Trophoblast cell (in vitro differentiated cells and primary cell): Measurements from ENCODE around the gene CYTIP.
"Not testable (repeated sequence)": the region's sequence is repeated elsewhere in the genome, so short reads cannot be mapped to it uniquely, and the experiment has no call there.

Experiments used
- DNase-seq, 2 donors: peaks; one replicate each; pipeline ENCODE4 v3.0.0-alpha.2; 2016
- H2AFZ ChIP-seq: 2 replicates; pipeline ENCODE4 v1.6.1; 2013; ENCODE audit warnings: low read length, moderate library complexity, mild to moderate bottlenecking; ENCODE audit not compliant: insufficient read depth, poor library complexity
- H2AK5ac ChIP-seq: 2 replicates; pipeline ENCODE4 v1.6.1; 2013; ENCODE audit warnings: mild to moderate bottlenecking, low read length
- H2BK120ac ChIP-seq: 2 replicates; pipeline ENCODE4 v1.6.1; 2013; ENCODE audit warnings: low read length, mild to moderate bottlenecking, moderate library complexity; ENCODE audit not compliant: insufficient read depth, poor library complexity
- H2BK12ac ChIP-seq: 2 replicates; pipeline ENCODE4 v1.6.1; 2013; ENCODE audit warnings: mild to moderate bottlenecking, low read length, moderate library complexity
- H2BK5ac ChIP-seq: 2 replicates; pipeline ENCODE4 v1.6.1; 2013; ENCODE audit warnings: low read length, low read depth, moderate library complexity, mild to moderate bottlenecking; ENCODE audit not compliant: poor library complexity
- H3K14ac ChIP-seq: 2 replicates; pipeline ENCODE4 v1.6.1; 2013; ENCODE audit warnings: mild to moderate bottlenecking, low read length
- H3K18ac ChIP-seq: 2 replicates; pipeline ENCODE4 v1.6.1; 2013; ENCODE audit warnings: mild to moderate bottlenecking, low read length
- H3K23ac ChIP-seq: 2 replicates; pipeline ENCODE4 v1.6.1; 2013; ENCODE audit warnings: low read length
- H3K27ac ChIP-seq: 2 replicates; pipeline ENCODE4 v1.5.1; 2013; ENCODE audit warnings: low read depth, mild to moderate bottlenecking, inconsistent platforms, low read length, moderate library complexity
- H3K27me3 ChIP-seq: 2 replicates; pipeline ENCODE4 v1.6.1; 2013; ENCODE audit warnings: inconsistent platforms, mild to moderate bottlenecking, low read length, moderate library complexity; ENCODE audit not compliant: insufficient read depth
- H3K36me3 ChIP-seq, 2 experiments: 1 replicate in 1 of 2; 2 replicates in 1 of 2; pipeline ENCODE4 v1.6.1; 2013; ENCODE audit warnings: low read length in 2 of 2, mild to moderate bottlenecking in 2 of 2, moderate library complexity in 1 of 2; ENCODE audit not compliant: insufficient read depth in 2 of 2, control insufficient read depth in 1 of 2
- H3K4ac ChIP-seq: 2 replicates; pipeline ENCODE4 v1.6.1; 2013; ENCODE audit warnings: low read depth, mild to moderate bottlenecking, low read length, moderate library complexity
- H3K4me1 ChIP-seq, 2 experiments: 1 replicate in 1 of 2; 2 replicates in 1 of 2; pipeline ENCODE4 v1.6.1; 2013; ENCODE audit warnings: low read length in 2 of 2, mild to moderate bottlenecking in 2 of 2, moderate library complexity in 1 of 2; ENCODE audit not compliant: insufficient read depth in 2 of 2, control insufficient read depth in 1 of 2
- H3K4me2 ChIP-seq: 2 replicates; pipeline ENCODE4 v1.6.1; 2013; ENCODE audit warnings: inconsistent platforms, mild to moderate bottlenecking, low read length, moderate library complexity
- H3K4me3 ChIP-seq: 2 replicates; pipeline ENCODE4 v1.5.1; 2013; ENCODE audit warnings: mild to moderate bottlenecking, low read depth, low read length, inconsistent platforms
- H3K79me1 ChIP-seq: one replicate; pipeline ENCODE4 v1.6.1; 2013; ENCODE audit warnings: low read length
- H3K79me2 ChIP-seq: 2 replicates; pipeline ENCODE4 v1.6.1; 2013; ENCODE audit warnings: low read length, mild to moderate bottlenecking; ENCODE audit not compliant: control insufficient read depth, insufficient read depth, poor library complexity
- H3K9ac ChIP-seq: 2 replicates; pipeline ENCODE4 v1.6.1; 2013; ENCODE audit warnings: mild to moderate bottlenecking, low read length
- H3K9me3 ChIP-seq: 2 replicates; pipeline ENCODE4 v1.6.1; 2013; ENCODE audit warnings: low read depth, mild to moderate bottlenecking, control low read depth, inconsistent platforms, low read length; ENCODE audit not compliant: insufficient read depth
- H4K12ac ChIP-seq: 2 replicates; pipeline ENCODE4 v1.6.1; 2013; ENCODE audit warnings: low read depth, mild to moderate bottlenecking, low read length, moderate library complexity
- H4K8ac ChIP-seq: 2 replicates; pipeline ENCODE4 v1.6.1; 2013; ENCODE audit warnings: low read depth, mild to moderate bottlenecking, low read length, moderate library complexity
- H4K91ac ChIP-seq: one replicate; pipeline ENCODE4 v1.6.1; 2013; ENCODE audit warnings: low read depth, mild to moderate bottlenecking, low read length, moderate library complexity
- WGBS: extraction: QIAGEN DNeasy Blood & Tissue Kit; methylation state at CpG from one replicate; pipeline ENCODE4 v1.1.7; 2013; ENCODE audit warnings: missing lambda C conversion rate; ENCODE audit not compliant: insufficient read length, insufficient coverage; ENCODE audit errors: extremely low coverage; 5-methylcytosine and 5-hydroxymethylcytosine counted together

The CYTIP gene

DNA sequence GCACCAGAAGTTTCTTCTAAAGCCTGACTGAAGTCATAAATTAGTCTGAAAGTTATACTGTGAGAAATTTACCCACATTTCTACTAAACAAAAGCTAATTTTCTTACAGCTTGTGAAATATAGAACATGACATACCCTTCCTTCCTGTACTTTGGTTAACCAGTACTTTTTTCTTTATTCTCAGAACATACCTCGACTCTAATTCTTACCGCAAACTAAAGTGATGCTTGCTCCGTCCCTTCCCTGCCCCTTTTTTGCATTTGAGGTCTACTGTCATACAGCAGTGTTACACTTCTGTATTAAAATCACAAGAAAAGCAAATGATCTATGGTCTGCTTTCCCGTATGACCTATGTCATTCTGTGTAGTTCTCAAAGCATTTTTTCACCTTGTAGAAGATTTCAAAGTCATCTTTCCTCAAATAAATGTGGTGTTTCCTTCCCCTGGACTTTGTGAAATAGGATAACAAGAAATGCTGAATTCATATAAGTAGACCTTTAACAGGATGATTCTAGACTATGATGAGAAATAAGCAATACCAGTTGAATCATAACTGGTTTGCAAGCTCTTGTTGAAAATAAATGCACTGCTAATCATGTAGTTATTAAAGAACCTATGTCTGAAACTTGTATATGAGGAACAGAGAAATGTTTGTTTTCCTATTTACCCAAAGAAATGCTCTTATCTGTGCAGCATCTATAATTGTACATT is 30.4 kb downstream of the CYTIP start:
- no CpG with 5 or more reads among the region's 4 CpGs for WGBS
- no peak overlapping the region for H4K91ac ChIP-seq
- DNase-seq, result no peak

GRCh38 chr2:157411624-157412336 is 32.1 kb downstream of the CYTIP start:
- Histone ChIP-seq H2BK5ac (no peak overlapping the region), H3K4me3 (no peak overlapping the region), H4K8ac (no peak overlapping the region), H4K91ac (no peak overlapping the region), H3K9ac (no peak overlapping the region), H2BK120ac (no peak overlapping the region), H3K4me2 (no peak overlapping the region), H3K4me1 (no peaks in the 10 kb centered on the region), H4K12ac (no peak overlapping the region), H3K23ac (no peak overlapping the region), H3K27me3 (no peaks in the 10 kb centered on the region), H3K18ac (no peak overlapping the region), H3K79me2 (no peaks in the 10 kb centered on the region), H2BK12ac (no peak overlapping the region), H3K14ac (no peak overlapping the region), H3K9me3 (no peaks in the 10 kb centered on the region), H3K27ac (no peak overlapping the region), H3K4ac (no peak overlapping the region), H3K79me1 (no peaks in the 10 kb centered on the region), H2AFZ (no peak overlapping the region), H2AK5ac (no peak overlapping the region), H3K36me3 (no peaks in the 10 kb centered on the region)
- no peak for DNase-seq
- WGBS, result no CpG with 5 or more reads among the region's 3 CpGs

More for the DNA sequence above, 30.4 kb downstream of the CYTIP start:
- Histone ChIP-seq H3K27ac (no peak overlapping the region), H3K4ac (no peak overlapping the region), H3K4me1 (no peaks in the 10 kb centered on the region), H2AK5ac (no peak overlapping the region), H4K12ac (no peak overlapping the region), H3K36me3 (no peaks in the 10 kb centered on the region), H2AFZ (no peak overlapping the region), H3K18ac (no peak overlapping the region), H3K9me3 (no peaks in the 10 kb centered on the region), H2BK5ac (no peak overlapping the region), H3K14ac (no peak overlapping the region), H3K9ac (no peak overlapping the region), H4K8ac (no peak overlapping the region), H3K23ac (no peak overlapping the region), H3K4me2 (no peak overlapping the region), H2BK12ac (no peak overlapping the region), H3K4me3 (no peak overlapping the region), H3K27me3 (no peaks in the 10 kb centered on the region), H2BK120ac (no peak overlapping the region), H3K79me1 (no peaks in the 10 kb centered on the region), H3K79me2 (no peaks in the 10 kb centered on the region)

- not testable (repeated sequence) for H3K4ac ChIP-seq, H2AFZ ChIP-seq, H4K91ac ChIP-seq, H3K14ac ChIP-seq, H3K36me3 ChIP-seq, H2BK12ac ChIP-seq, H3K4me2 ChIP-seq, H3K79me2 ChIP-seq, H3K9ac ChIP-seq, H3K79me1 ChIP-seq, H3K4me3 ChIP-seq, H2AK5ac ChIP-seq, H3K9me3 ChIP-seq, H4K12ac ChIP-seq, H4K8ac ChIP-seq, H2BK120ac ChIP-seq, H3K23ac ChIP-seq, DNase-seq, H2BK5ac ChIP-seq, H3K27ac ChIP-seq, H3K4me1 ChIP-seq, H3K18ac ChIP-seq, H3K27me3 ChIP-seq
Measured at GRCh38 chr2:157405398-157405797, 38.5 kb downstream of the CYTIP start.

- Histone ChIP-seq H3K9ac (no peak overlapping the region), H3K79me2 (no peaks in the 10 kb centered on the region), H3K18ac (no peak overlapping the region), H3K4me1 (no peaks in the 10 kb centered on the region), H3K23ac (no peak overlapping the region), H2BK12ac (no peak overlapping the region), H3K36me3 (no peaks in the 10 kb centered on the region), H3K4ac (no peak overlapping the region), H3K79me1 (no peaks in the 10 kb centered on the region), H4K12ac (no peak overlapping the region), H3K4me2 (no peak overlapping the region), H3K27ac (no peak overlapping the region), H4K91ac (no peak overlapping the region), H3K4me3 (no peak overlapping the region), H3K9me3 (no peaks in the 10 kb centered on the region), H2BK5ac (no peak overlapping the region), H2AK5ac (no peak overlapping the region), H4K8ac (no peak overlapping the region), H3K27me3 (no peaks in the 10 kb centered on the region), H3K14ac (no peak overlapping the region), H2AFZ (no peak overlapping the region), H2BK120ac (no peak overlapping the region)
- no CpG with 5 or more reads among the region's 2 CpGs for WGBS
- peak in 1 of 2 donors; percentile 18 for DNase-seq
Measured at GRCh38 chr2:157404363-157404762, 39.5 kb downstream of the CYTIP start.
